Left lung (tissue), 10 donors: ENCODE results near the gene DYRK1A. TPM values are rescaled to one million over a fixed set of nuclear protein-coding genes. Genes with fewer than 3 reads are reported as not detected.

ENCODE experiments used
- ATAC-seq: fragments of 200-7000 bp; cut with Tn5 transposase; one replicate; pipeline ENCODE4 v1.9.1; 2020; ENCODE audit warnings: moderate library complexity
- DNase-seq, 4 donors: peaks; one replicate each; pipeline ENCODE4 v3.0.0-alpha.2; 2013 to 2020
- H3K27ac ChIP-seq, 2 donors: fragments of 200-600 bp; sonication (generic) in 1 of 2; one replicate each; pipeline versions ENCODE4 v1.5.0 to v1.8.0; 2020 to 2021
- H3K27me3 ChIP-seq, 2 donors: fragments of 200-600 bp; sonication (generic) in 1 of 2; one replicate each; pipeline versions ENCODE4 v1.5.0 to v1.8.0; 2020 to 2021
- H3K36me3 ChIP-seq, 2 donors: fragments of 200-600 bp; sonication (generic) in 1 of 2; one replicate each; pipeline versions ENCODE4 v1.5.0 to v1.8.0; 2020 to 2021
- H3K4me1 ChIP-seq, 2 donors: fragments of 200-600 bp; one replicate each; pipeline ENCODE4 v1.8.0; 2021
- H3K4me3 ChIP-seq, 2 donors: fragments of 200-600 bp; sonication (generic) in 1 of 2; one replicate each; pipeline versions ENCODE4 v1.5.0 to v1.8.0; 2020 to 2021; ENCODE audit warnings: mild to moderate bottlenecking in 1 of 2
- H3K9me3 ChIP-seq, 2 donors: fragments of 200-600 bp; sonication (generic) in 1 of 2; one replicate each; pipeline versions ENCODE4 v1.5.0 to v1.8.0; 2020 to 2021
- intact Hi-C, 2 donors: fragments of 100-400 bp; cut with DNase I; formaldehyde crosslinking; loops; one replicate each; pipeline versions ENCODE4 v1.11.2 to v1.14.2; 2022
- polyA plus RNA-seq, 6 donors: library from polyadenylated mRNA; unstranded; fragments of 120-200 nt; gene quantifications; one replicate each; pipeline ENCODE4 v1.2.1, GENCODE V29; 2013; ENCODE audit not compliant: insufficient read length in 6 of 6
- total RNA-seq, 2 donors: library from RNA; stranded (reverse); fragmentation: NEBNext Ultra II Directional; extraction: Animal tissue kit (Norgen Biotek cat#: 25700); gene quantifications; one replicate each; pipeline ENCODE4 v1.2.1, GENCODE V29; 2021
- TF ChIP-seq, protein P1 (sequence below), 2 donors: fragments of 200-600 bp; sonication (generic) in 1 of 2; IDR thresholded peaks; one replicate each; pipeline versions ENCODE4 v1.5.0 to v1.8.0; 2021; ENCODE audit warnings: antibody characterized with exemption in 2 of 2
- donor health status: DM: no; HTN: yes; CAD: no.
- donor health status: DM: no; HTN: no; CAD: no.

DYRK1A gene
- total and polyA plus RNA-seq, 8 donors = 57.0 to 69.9 (median 65.8) TPM

DNA sequence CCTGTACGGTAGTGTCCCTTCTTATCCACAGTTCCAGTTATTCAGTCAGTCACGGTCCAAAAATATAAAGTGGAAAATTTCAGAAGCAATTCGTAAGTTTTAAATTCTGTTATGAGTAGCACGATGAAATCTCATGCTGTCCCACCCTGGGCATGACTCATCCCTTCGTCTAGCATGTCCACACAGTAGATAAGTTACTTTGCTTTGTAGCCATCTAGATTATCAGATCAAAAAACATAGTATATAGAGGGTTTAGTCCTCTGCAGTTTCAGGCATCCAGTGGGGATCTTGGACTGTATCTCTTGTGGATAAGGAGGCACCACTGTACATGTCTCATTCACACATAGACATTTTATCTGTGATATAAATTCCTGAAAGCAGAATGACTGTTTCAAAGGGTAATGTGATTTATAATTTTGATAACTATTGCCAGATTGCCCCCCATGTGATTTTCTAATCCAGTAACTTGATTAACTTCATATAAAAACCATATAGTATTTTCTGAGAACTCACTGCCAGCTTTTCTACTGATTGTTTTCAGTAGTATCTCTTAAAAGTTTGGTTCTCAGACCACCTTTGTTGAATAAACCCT is 143.3 kb downstream of the DYRK1A start:
- DNase-seq (no peak), ATAC-seq (no peak)
- TF ChIP-seq, protein P1, sequence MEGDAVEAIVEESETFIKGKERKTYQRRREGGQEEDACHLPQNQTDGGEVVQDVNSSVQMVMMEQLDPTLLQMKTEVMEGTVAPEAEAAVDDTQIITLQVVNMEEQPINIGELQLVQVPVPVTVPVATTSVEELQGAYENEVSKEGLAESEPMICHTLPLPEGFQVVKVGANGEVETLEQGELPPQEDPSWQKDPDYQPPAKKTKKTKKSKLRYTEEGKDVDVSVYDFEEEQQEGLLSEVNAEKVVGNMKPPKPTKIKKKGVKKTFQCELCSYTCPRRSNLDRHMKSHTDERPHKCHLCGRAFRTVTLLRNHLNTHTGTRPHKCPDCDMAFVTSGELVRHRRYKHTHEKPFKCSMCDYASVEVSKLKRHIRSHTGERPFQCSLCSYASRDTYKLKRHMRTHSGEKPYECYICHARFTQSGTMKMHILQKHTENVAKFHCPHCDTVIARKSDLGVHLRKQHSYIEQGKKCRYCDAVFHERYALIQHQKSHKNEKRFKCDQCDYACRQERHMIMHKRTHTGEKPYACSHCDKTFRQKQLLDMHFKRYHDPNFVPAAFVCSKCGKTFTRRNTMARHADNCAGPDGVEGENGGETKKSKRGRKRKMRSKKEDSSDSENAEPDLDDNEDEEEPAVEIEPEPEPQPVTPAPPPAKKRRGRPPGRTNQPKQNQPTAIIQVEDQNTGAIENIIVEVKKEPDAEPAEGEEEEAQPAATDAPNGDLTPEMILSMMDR (IDR thresholded peaks at IDR 0.05) = no peak
- H3K4me3 ChIP-seq = no peak overlapping the region
- intact Hi-C loops = no loop called here
- no peak overlapping the region for H3K27ac ChIP-seq
- H3K9me3 ChIP-seq = no peaks in the 10 kb centered on the region
- H3K36me3 ChIP-seq = peaks cover 5 to 94% of the 10 kb centered on the region in 2 donors
- H3K4me1 ChIP-seq = peaks cover 0 to 4% of the 10 kb centered on the region in 2 donors
- no peaks in the 10 kb centered on the region for H3K27me3 ChIP-seq

DNA sequence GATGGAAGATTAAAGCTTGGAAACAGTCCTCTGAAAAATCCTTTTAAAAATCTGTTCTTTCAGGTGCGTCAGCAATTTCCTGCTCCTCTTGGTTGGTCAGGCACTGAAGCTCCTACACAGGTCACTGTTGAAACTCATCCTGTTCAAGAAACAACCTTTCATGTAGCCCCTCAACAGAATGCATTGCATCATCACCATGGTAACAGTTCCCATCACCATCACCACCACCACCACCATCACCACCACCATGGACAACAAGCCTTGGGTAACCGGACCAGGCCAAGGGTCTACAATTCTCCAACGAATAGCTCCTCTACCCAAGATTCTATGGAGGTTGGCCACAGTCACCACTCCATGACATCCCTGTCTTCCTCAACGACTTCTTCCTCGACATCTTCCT is 145.3 kb downstream of the DYRK1A start:
- peaks cover 0 to 4% of the 10 kb centered on the region in 2 donors for H3K4me1 ChIP-seq
- no peak for DNase-seq
- no peak overlapping the region for H3K27ac ChIP-seq
- TF ChIP-seq, protein P1 (IDR thresholded peaks at IDR 0.05) = no peak
- H3K4me3 ChIP-seq = no peak overlapping the region
- intact Hi-C loops = no loop called here
- no peak for ATAC-seq
- H3K36me3 ChIP-seq = peaks cover 0 to 87% of the 10 kb centered on the region in 2 donors
- no peaks in the 10 kb centered on the region for H3K9me3 ChIP-seq
- H3K27me3 ChIP-seq = no peaks in the 10 kb centered on the region

DNA sequence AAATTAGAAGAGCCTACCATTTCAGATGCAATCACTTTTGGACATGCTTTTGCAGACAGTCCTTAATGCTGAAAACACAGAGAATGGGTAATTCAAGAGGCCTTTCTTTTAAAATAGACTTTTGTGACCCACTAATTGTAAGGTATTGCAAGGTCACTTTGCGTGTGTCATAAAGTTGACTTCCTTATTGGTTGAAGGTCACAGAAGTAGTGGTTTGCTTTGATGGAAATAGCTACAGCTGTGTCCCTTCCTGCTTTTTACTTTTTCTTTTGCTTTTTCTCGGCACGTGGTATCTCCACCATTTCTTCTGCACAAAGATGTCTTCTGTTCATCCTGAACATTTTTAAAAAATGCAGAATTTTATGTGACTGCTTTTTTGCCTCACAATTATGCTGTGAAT is 146.8 kb downstream of the DYRK1A start:
- intact Hi-C loops = no loop called here
- DNase-seq (no peak), ATAC-seq (no peak)
- Histone ChIP-seq H3K36me3 (peaks cover 0 to 87% of the 10 kb centered on the region in 2 donors), H3K4me1 (peaks cover 0 to 4% of the 10 kb centered on the region in 2 donors), H3K9me3 (no peaks in the 10 kb centered on the region), H3K4me3 (no peak overlapping the region), H3K27ac (no peak overlapping the region), H3K27me3 (no peaks in the 10 kb centered on the region)
- TF ChIP-seq, protein P1 (IDR thresholded peaks at IDR 0.05) = no peak

DNA sequence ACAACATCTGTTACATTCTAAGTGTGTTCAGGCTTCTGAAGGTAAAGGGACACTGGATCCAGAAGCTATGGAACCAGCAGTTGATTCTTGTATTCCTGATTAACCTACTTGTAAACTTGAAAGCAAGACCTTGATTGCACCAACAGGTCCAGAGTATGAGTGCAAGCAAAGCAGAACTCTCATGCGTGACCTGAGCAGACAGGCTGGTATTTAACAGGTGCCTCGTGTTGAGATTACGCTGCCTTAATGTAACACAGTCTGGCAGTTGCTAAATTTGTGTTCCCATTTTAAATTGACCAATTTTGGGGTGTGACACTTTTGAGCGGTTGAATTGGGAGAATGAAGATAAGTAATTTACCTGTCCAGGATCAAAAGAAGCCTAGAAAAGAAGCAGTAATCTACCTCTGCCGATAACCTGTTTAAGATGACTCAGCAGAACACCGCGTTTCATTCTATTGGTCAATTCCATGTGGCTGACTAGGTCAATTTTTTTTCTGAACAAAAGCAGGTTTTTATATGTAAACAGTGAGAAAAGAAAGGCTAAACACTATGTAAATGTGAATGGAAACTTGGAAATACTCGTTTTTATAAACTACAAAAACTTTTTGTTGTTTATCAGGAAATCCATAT is 147.6 kb downstream of the DYRK1A start:
- H3K4me3 ChIP-seq = no peak overlapping the region
- no peak for ATAC-seq
- no peaks in the 10 kb centered on the region for H3K9me3 ChIP-seq
- H3K4me1 ChIP-seq = peaks cover 0 to 4% of the 10 kb centered on the region in 2 donors
- TF ChIP-seq, protein P1 (IDR thresholded peaks at IDR 0.05) = no peak
- no peak for DNase-seq
- H3K27ac ChIP-seq = no peak overlapping the region
- intact Hi-C loops = no loop called here
- no peaks in the 10 kb centered on the region for H3K27me3 ChIP-seq
- peaks cover 0 to 79% of the 10 kb centered on the region in 2 donors for H3K36me3 ChIP-seq

DNA sequence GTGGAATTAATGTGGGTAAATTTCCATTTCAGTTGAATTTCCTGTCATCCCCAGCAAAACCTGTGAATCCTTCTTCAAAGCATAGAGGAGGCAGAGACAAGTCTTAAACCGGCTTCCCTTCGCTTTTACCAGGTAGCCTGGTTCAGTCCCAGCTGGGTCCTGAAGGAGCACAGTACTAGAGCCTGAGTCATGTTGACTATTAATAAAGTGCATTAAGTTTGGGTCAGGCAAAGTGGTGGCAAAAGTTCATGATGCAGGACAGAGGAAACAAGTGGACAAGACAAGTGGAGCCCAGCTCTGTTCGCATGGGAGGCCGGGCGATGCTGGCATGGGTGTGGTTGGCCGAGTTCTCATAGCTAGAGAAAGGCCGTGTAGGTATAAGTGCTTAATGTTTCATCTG is 150.4 kb downstream of the DYRK1A start:
- Histone ChIP-seq H3K36me3 (peaks cover 0 to 51% of the 10 kb centered on the region in 2 donors), H3K9me3 (no peaks in the 10 kb centered on the region), H3K27ac (no peak overlapping the region), H3K27me3 (no peaks in the 10 kb centered on the region), H3K4me3 (no peak overlapping the region), H3K4me1 (peaks cover 0 to 4% of the 10 kb centered on the region in 2 donors)
- no peak for DNase-seq
- no peak for ATAC-seq
- intact Hi-C loops = no loop called here
- TF ChIP-seq, protein P1 (IDR thresholded peaks at IDR 0.05) = no peak
